Fibroblast of mammary gland (primary cell): Measurements from ENCODE around the gene CDKL4.
"Not testable (repeated sequence)": the region's sequence is repeated elsewhere in the genome, so short reads cannot be mapped to it uniquely, and the experiment has no call there.

ENCODE experiments used
- DNase-seq: peaks from one replicate; pipeline ENCODE4 v3.0.0-alpha.2; 2010; ENCODE audit warnings: low read depth
- H3K4me3 ChIP-seq: 2 replicates; pipeline ENCODE4 v1.5.1; 2011; ENCODE audit warnings: low read depth, mild to moderate bottlenecking, low read length, moderate library complexity; ENCODE audit not compliant: control insufficient read depth
- TF ChIP-seq, protein P1 (sequence below): conservative IDR thresholded peaks from 2 replicates; pipeline ENCODE4 v1.5.1; 2011; ENCODE audit warnings: low read depth, low read length, inconsistent platforms; ENCODE audit not compliant: control insufficient read depth, insufficient read depth

Gene CDKL4

GRCh38 chr2:39156846-39157245 lies 86.9 kb downstream of the CDKL4 start:
- TF ChIP-seq, protein P1, sequence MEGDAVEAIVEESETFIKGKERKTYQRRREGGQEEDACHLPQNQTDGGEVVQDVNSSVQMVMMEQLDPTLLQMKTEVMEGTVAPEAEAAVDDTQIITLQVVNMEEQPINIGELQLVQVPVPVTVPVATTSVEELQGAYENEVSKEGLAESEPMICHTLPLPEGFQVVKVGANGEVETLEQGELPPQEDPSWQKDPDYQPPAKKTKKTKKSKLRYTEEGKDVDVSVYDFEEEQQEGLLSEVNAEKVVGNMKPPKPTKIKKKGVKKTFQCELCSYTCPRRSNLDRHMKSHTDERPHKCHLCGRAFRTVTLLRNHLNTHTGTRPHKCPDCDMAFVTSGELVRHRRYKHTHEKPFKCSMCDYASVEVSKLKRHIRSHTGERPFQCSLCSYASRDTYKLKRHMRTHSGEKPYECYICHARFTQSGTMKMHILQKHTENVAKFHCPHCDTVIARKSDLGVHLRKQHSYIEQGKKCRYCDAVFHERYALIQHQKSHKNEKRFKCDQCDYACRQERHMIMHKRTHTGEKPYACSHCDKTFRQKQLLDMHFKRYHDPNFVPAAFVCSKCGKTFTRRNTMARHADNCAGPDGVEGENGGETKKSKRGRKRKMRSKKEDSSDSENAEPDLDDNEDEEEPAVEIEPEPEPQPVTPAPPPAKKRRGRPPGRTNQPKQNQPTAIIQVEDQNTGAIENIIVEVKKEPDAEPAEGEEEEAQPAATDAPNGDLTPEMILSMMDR: no peak
- no peak for DNase-seq
- H3K4me3 ChIP-seq: no peak overlapping the region

- DNase-seq: peak; percentile 68
- no peak overlapping the region for H3K4me3 ChIP-seq
- TF ChIP-seq, protein P1: no peak
Measured at GRCh38 chr2:39156107-39156506, 87.7 kb downstream of the CDKL4 start.

DNA sequence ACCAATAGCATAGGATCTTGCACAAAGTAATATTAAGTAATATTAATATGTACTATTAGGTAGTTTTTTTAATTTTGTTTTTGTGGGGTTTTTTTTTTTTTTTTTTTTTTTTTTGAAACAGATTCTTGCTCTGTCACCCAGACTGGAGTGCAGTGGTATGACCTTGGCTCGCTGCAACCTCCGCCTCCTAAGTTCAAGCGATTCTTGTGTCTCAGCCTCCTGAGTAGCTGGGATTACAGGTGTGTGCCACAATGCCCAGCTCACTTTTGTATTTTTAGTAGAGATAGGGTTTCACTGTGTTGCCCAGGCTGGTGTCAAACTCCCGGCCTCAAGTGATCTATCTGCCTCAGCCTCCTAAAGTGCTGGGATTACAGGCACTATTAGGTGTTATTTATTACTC lies 88.2 kb downstream of the CDKL4 start:
- not testable (repeated sequence) for DNase-seq, H3K4me3 ChIP-seq

GRCh38 chr2:39154944-39155343 lies 88.8 kb downstream of the CDKL4 start:
- DNase-seq: no peak

GRCh38 chr2:39153312-39153711 lies 90.5 kb downstream of the CDKL4 start:
- peak; percentile 65 for DNase-seq
- H3K4me3 ChIP-seq: no peak overlapping the region
- TF ChIP-seq, protein P1: no peak

More at GRCh38 chr2:39154944-39155343, 88.8 kb downstream of the CDKL4 start:
- TF ChIP-seq, protein P1: no peak
- no peak overlapping the region for H3K4me3 ChIP-seq

- H3K4me3 ChIP-seq: no peak overlapping the region
- TF ChIP-seq, protein P1: no peak
- DNase-seq: no peak
Measured at GRCh38 chr2:39152504-39152903, 91.3 kb downstream of the CDKL4 start.

DNA sequence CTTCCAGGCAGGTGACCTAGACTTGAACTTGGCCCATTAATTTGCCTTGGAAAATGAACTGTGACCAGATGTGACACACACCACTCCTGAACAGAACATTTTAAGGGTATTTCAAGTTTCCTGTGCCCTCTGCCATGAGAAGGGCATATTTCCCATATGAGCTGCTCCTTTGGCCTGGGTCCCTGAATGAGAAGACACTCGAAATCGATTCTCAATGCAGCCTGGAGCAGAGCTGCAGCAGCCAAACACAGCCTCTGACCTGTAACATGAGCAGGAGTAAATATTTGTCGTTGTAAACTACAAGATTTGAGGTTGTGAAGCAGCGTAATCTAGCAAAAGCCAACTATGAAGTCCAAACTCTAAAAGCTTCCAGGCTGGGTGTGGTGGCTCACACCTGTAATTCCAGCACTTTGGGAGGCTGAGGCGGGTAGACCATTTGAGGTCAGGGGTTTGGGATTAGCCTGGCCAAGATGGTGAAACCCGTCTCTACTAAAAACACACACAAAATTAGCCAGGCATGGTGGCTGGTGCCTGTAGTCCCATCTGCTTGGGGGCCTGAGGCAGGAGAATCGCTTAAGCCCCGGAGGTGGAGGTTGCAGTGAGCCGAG lies 92.8 kb downstream of the CDKL4 start:
- TF ChIP-seq, protein P1: no peak
- no peak for DNase-seq

More for the DNA sequence above, 92.8 kb downstream of the CDKL4 start:
- no peak overlapping the region for H3K4me3 ChIP-seq
